Trophoblast cell (in vitro differentiated cells and primary cell): ENCODE results near the gene LRP1B.

Experiments
- DNase-seq, 2 donors: peaks; one replicate each; pipeline ENCODE4 v3.0.0-alpha.2; 2016
- H2AFZ ChIP-seq: 2 replicates; pipeline ENCODE4 v1.6.1; 2013; ENCODE audit warnings: low read length, moderate library complexity, mild to moderate bottlenecking; ENCODE audit not compliant: insufficient read depth, poor library complexity
- H2AK5ac ChIP-seq: 2 replicates; pipeline ENCODE4 v1.6.1; 2013; ENCODE audit warnings: mild to moderate bottlenecking, low read length
- H2BK120ac ChIP-seq: 2 replicates; pipeline ENCODE4 v1.6.1; 2013; ENCODE audit warnings: low read length, mild to moderate bottlenecking, moderate library complexity; ENCODE audit not compliant: insufficient read depth, poor library complexity
- H2BK12ac ChIP-seq: 2 replicates; pipeline ENCODE4 v1.6.1; 2013; ENCODE audit warnings: mild to moderate bottlenecking, low read length, moderate library complexity
- H2BK5ac ChIP-seq: 2 replicates; pipeline ENCODE4 v1.6.1; 2013; ENCODE audit warnings: low read length, low read depth, moderate library complexity, mild to moderate bottlenecking; ENCODE audit not compliant: poor library complexity
- H3K14ac ChIP-seq: 2 replicates; pipeline ENCODE4 v1.6.1; 2013; ENCODE audit warnings: mild to moderate bottlenecking, low read length
- H3K18ac ChIP-seq: 2 replicates; pipeline ENCODE4 v1.6.1; 2013; ENCODE audit warnings: mild to moderate bottlenecking, low read length
- H3K23ac ChIP-seq: 2 replicates; pipeline ENCODE4 v1.6.1; 2013; ENCODE audit warnings: low read length
- H3K27ac ChIP-seq: 2 replicates; pipeline ENCODE4 v1.5.1; 2013; ENCODE audit warnings: low read depth, mild to moderate bottlenecking, inconsistent platforms, low read length, moderate library complexity
- H3K27me3 ChIP-seq: 2 replicates; pipeline ENCODE4 v1.6.1; 2013; ENCODE audit warnings: inconsistent platforms, mild to moderate bottlenecking, low read length, moderate library complexity; ENCODE audit not compliant: insufficient read depth
- H3K36me3 ChIP-seq, 2 experiments: 1 replicate in 1 of 2; 2 replicates in 1 of 2; pipeline ENCODE4 v1.6.1; 2013; ENCODE audit warnings: low read length in 2 of 2, mild to moderate bottlenecking in 2 of 2, moderate library complexity in 1 of 2; ENCODE audit not compliant: insufficient read depth in 2 of 2, control insufficient read depth in 1 of 2
- H3K4ac ChIP-seq: 2 replicates; pipeline ENCODE4 v1.6.1; 2013; ENCODE audit warnings: low read depth, mild to moderate bottlenecking, low read length, moderate library complexity
- H3K4me1 ChIP-seq, 2 experiments: 1 replicate in 1 of 2; 2 replicates in 1 of 2; pipeline ENCODE4 v1.6.1; 2013; ENCODE audit warnings: low read length in 2 of 2, mild to moderate bottlenecking in 2 of 2, moderate library complexity in 1 of 2; ENCODE audit not compliant: insufficient read depth in 2 of 2, control insufficient read depth in 1 of 2
- H3K4me2 ChIP-seq: 2 replicates; pipeline ENCODE4 v1.6.1; 2013; ENCODE audit warnings: inconsistent platforms, mild to moderate bottlenecking, low read length, moderate library complexity
- H3K4me3 ChIP-seq: 2 replicates; pipeline ENCODE4 v1.5.1; 2013; ENCODE audit warnings: mild to moderate bottlenecking, low read depth, low read length, inconsistent platforms
- H3K79me1 ChIP-seq: one replicate; pipeline ENCODE4 v1.6.1; 2013; ENCODE audit warnings: low read length
- H3K79me2 ChIP-seq: 2 replicates; pipeline ENCODE4 v1.6.1; 2013; ENCODE audit warnings: low read length, mild to moderate bottlenecking; ENCODE audit not compliant: control insufficient read depth, insufficient read depth, poor library complexity
- H3K9ac ChIP-seq: 2 replicates; pipeline ENCODE4 v1.6.1; 2013; ENCODE audit warnings: mild to moderate bottlenecking, low read length
- H3K9me3 ChIP-seq: 2 replicates; pipeline ENCODE4 v1.6.1; 2013; ENCODE audit warnings: low read depth, mild to moderate bottlenecking, control low read depth, inconsistent platforms, low read length; ENCODE audit not compliant: insufficient read depth
- H4K12ac ChIP-seq: 2 replicates; pipeline ENCODE4 v1.6.1; 2013; ENCODE audit warnings: low read depth, mild to moderate bottlenecking, low read length, moderate library complexity
- H4K8ac ChIP-seq: 2 replicates; pipeline ENCODE4 v1.6.1; 2013; ENCODE audit warnings: low read depth, mild to moderate bottlenecking, low read length, moderate library complexity
- H4K91ac ChIP-seq: one replicate; pipeline ENCODE4 v1.6.1; 2013; ENCODE audit warnings: low read depth, mild to moderate bottlenecking, low read length, moderate library complexity
- WGBS: extraction: QIAGEN DNeasy Blood & Tissue Kit; methylation state at CpG from one replicate; pipeline ENCODE4 v1.1.7; 2013; ENCODE audit warnings: missing lambda C conversion rate; ENCODE audit not compliant: insufficient read length, insufficient coverage; ENCODE audit errors: extremely low coverage; 5-methylcytosine and 5-hydroxymethylcytosine counted together

LRP1B gene

DNA sequence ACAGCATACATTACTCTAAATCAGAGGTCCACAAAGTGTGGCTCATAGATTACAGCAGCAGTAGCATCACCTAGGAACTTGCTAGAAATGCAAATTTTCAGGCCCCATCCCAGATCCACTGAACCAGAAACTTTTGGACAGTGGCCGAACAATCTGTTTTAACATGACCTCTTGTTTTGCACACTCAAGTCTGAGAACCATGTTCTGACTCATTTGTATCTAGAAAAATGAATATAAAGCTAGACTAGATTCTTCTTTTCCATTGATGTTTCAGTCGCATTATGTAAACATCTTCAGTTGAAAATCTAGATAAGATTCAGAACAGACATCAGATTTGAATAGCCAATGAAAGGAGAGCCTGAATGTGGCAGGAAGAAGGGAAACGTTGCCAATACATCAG lies 608.8 kb downstream of the LRP1B start:
- Histone ChIP-seq H3K4me3 (no peak overlapping the region), H3K4me1 (no peaks in the 10 kb centered on the region), H2BK12ac (no peak overlapping the region), H4K8ac (no peak overlapping the region), H3K79me2 (no peaks in the 10 kb centered on the region), H2AK5ac (no peak overlapping the region), H2BK5ac (no peak overlapping the region), H3K9me3 (no peaks in the 10 kb centered on the region), H3K27me3 (no peaks in the 10 kb centered on the region), H3K79me1 (no peaks in the 10 kb centered on the region), H3K14ac (no peak overlapping the region), H3K18ac (no peak overlapping the region), H3K36me3 (no peaks in the 10 kb centered on the region), H3K27ac (no peak overlapping the region), H2AFZ (no peak overlapping the region), H2BK120ac (no peak overlapping the region), H3K4ac (no peak overlapping the region), H4K91ac (no peak overlapping the region), H4K12ac (no peak overlapping the region), H3K9ac (no peak overlapping the region), H3K23ac (no peak overlapping the region), H3K4me2 (no peak overlapping the region)
- DNase-seq, result no peak
- WGBS, result no CpG with 5 or more reads among the region's 3 CpGs

- no peaks in the 10 kb centered on the region for H3K36me3 ChIP-seq
- H3K4me3 ChIP-seq, result no peak overlapping the region
- no peak overlapping the region for H3K9ac ChIP-seq
- no peak overlapping the region for H2BK120ac ChIP-seq
- H3K27me3 ChIP-seq, result no peaks in the 10 kb centered on the region
- no peak overlapping the region for H2BK5ac ChIP-seq
- H3K18ac ChIP-seq, result no peak overlapping the region
- H2AK5ac ChIP-seq, result no peak overlapping the region
- H4K12ac ChIP-seq, result no peak overlapping the region
- H3K79me2 ChIP-seq, result no peaks in the 10 kb centered on the region
- H4K91ac ChIP-seq, result no peak overlapping the region
- DNase-seq, result no peak
- H2AFZ ChIP-seq, result no peak overlapping the region
- no peaks in the 10 kb centered on the region for H3K4me1 ChIP-seq
- no peak overlapping the region for H2BK12ac ChIP-seq
- H3K23ac ChIP-seq, result no peak overlapping the region
- no peak overlapping the region for H3K27ac ChIP-seq
- WGBS, result no CpG with 5 or more reads among the region's 2 CpGs
- H3K4me2 ChIP-seq, result no peak overlapping the region
- H4K8ac ChIP-seq, result no peak overlapping the region
- H3K9me3 ChIP-seq, result no peaks in the 10 kb centered on the region
- no peak overlapping the region for H3K4ac ChIP-seq
- H3K14ac ChIP-seq, result no peak overlapping the region
- H3K79me1 ChIP-seq, result no peaks in the 10 kb centered on the region
Measured at GRCh38 chr2:141519906-141520305, 610.9 kb downstream of the LRP1B start.

- H2AK5ac ChIP-seq, result no peak overlapping the region
- no peaks in the 10 kb centered on the region for H3K4me1 ChIP-seq
- H3K79me2 ChIP-seq, result no peaks in the 10 kb centered on the region
- H3K27ac ChIP-seq, result no peak overlapping the region
- H2BK12ac ChIP-seq, result no peak overlapping the region
- no peaks in the 10 kb centered on the region for H3K27me3 ChIP-seq
- peak in 1 of 2 donors; percentile 50 for DNase-seq
- H3K23ac ChIP-seq, result no peak overlapping the region
- H3K4me3 ChIP-seq, result no peak overlapping the region
- no peak overlapping the region for H3K4me2 ChIP-seq
- no peak overlapping the region for H3K18ac ChIP-seq
- no peak overlapping the region for H2BK120ac ChIP-seq
- no peak overlapping the region for H3K4ac ChIP-seq
- H3K36me3 ChIP-seq, result no peaks in the 10 kb centered on the region
- no peak overlapping the region for H3K14ac ChIP-seq
- no peak overlapping the region for H4K12ac ChIP-seq
- no peak overlapping the region for H4K91ac ChIP-seq
- no peak overlapping the region for H4K8ac ChIP-seq
- H3K79me1 ChIP-seq, result no peaks in the 10 kb centered on the region
- no peaks in the 10 kb centered on the region for H3K9me3 ChIP-seq
- H2AFZ ChIP-seq, result no peak overlapping the region
- H3K9ac ChIP-seq, result no peak overlapping the region
- no CpG with 5 or more reads among the region's 2 CpGs for WGBS
- no peak overlapping the region for H2BK5ac ChIP-seq
Measured at GRCh38 chr2:141517852-141518421, 612.9 kb downstream of the LRP1B start.

- H3K79me2 ChIP-seq, result no peaks in the 10 kb centered on the region
- no peak overlapping the region for H3K4me2 ChIP-seq
- H3K23ac ChIP-seq, result no peak overlapping the region
- H2AK5ac ChIP-seq, result no peak overlapping the region
- no peaks in the 10 kb centered on the region for H3K4me1 ChIP-seq
- no peaks in the 10 kb centered on the region for H3K27me3 ChIP-seq
- no peaks in the 10 kb centered on the region for H3K36me3 ChIP-seq
- H2BK12ac ChIP-seq, result no peak overlapping the region
- H3K9ac ChIP-seq, result no peak overlapping the region
- H2BK5ac ChIP-seq, result no peak overlapping the region
- peak; percentile 40 to 49 for DNase-seq
- no peak overlapping the region for H3K4me3 ChIP-seq
- H4K12ac ChIP-seq, result no peak overlapping the region
- H4K91ac ChIP-seq, result no peak overlapping the region
- H3K18ac ChIP-seq, result no peak overlapping the region
- H3K9me3 ChIP-seq, result no peaks in the 10 kb centered on the region
- no peak overlapping the region for H4K8ac ChIP-seq
- no peaks in the 10 kb centered on the region for H3K79me1 ChIP-seq
- no peak overlapping the region for H3K27ac ChIP-seq
- no CpG with 5 or more reads among the region's 5 CpGs for WGBS
- no peak overlapping the region for H2AFZ ChIP-seq
- H2BK120ac ChIP-seq, result no peak overlapping the region
- H3K4ac ChIP-seq, result no peak overlapping the region
- H3K14ac ChIP-seq, result no peak overlapping the region
Measured at GRCh38 chr2:141517180-141517851, 613.5 kb downstream of the LRP1B start.
